ENCODE results near the gene RPL32.
"Not testable (repeated sequence)": the region's sequence is repeated elsewhere in the genome, so short reads cannot be mapped to it uniquely, and the experiment has no call there.

The RPL32 gene

DNA sequence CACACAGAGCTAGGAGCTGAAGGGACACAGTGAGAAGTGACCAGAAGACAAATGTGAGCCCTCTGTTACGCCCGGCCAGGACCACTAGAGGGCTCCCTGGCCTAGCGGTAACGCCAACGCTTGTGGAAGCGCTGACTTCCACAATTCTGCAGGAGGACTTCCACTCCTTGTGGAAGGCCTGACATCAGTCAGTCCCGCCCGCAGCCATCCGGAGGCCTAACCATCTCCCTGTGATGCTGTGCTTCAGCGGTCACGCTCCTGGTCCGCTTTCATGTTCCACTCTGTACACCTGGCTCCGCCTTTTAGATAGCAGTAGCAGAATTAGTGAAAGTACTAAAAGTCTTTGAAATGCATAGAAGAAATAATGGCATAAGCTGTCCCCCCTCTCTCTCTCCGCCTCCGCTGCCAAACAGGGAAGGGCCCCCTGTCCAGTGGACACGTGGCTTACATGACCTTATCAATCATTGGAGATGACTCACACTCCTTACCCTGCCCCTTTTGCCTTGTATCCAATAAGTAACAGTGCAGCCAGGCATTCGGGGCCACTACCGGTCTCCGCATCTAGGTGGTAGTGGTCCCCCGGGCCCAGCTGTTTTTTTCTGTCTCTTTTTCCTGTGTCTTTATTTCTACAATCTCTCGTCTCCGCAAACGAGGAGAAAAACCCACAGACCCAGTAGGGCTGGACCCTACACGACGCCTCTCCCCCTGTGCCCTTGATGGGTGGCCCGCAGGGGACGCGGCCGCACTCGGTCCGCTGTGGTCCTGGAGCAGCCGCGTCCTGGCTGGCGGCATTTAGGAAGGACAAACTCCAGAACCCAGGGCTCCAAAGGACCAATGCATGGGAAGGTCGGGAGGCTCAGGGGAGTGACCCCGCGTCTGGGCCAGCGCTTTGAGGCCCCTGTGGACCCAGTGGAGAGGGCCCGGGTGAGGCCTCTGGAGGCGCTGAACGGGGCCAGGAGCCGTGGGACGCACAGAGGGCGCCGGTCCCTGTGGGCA, 27.0 kb upstream of the RPL32 start:
- DNase-seq = peak; percentile 25 to 83

DNA sequence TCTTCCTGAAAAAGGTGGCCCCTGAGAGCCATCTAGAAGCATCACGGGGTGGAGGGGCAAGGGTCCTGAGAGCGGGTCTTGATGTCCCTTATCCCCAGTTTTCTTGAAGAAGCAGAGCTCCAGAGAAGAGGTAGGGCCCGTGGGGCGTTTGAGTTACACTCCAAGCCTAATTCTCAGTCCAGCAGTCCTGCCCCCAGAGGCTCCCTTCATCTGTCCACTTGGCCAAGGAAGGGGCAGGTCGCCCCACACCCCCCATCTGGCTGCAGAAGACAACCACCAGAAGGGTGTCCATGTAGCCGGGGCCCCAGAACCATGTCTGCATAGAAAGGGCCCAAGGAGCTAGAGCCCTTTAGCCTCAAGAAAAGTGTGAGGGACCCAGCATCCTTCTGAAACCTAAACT, 25.5 kb upstream of the RPL32 start:
- no peak for DNase-seq

DNA sequence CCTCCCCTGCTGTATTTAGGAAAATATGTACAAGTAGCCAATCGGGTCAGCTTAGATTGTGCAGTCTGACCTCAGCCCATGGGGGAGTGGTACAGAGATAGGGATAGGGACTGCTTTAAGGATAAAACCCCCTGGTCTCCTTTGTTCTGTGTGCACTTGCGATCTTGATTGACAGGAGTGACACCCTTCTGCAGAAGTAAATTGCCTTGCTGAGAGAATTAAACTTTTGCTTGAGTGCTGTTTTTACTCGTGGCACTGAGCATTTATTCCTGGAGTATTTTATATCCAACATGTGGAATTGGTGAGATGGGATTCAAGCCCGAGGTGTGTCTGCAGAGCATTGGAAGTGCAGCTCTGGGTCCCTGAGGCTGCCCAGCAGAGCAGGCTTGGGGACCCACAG, 23.9 kb upstream of the RPL32 start:
- DNase-seq = no peak

DNA sequence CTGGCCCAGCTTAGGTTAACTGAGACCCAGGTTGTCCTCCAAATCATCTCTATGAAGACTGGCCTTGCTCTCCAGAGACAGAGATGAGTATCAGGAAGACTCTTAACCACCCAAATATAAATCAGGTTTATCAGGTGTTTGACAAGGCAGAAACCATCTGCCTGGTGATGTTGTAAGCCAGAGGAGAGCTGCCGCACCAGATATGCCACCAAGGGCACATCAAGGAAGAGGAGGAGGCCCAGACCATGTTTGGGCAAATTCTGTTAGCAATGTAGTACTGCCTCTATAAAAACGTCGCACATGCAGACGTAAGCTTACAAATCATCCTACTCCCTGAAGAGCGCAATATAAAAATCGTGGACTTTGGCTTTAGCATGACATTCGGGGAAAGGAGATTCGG, 21.0 kb upstream of the RPL32 start:
- no peak for DNase-seq

DNA sequence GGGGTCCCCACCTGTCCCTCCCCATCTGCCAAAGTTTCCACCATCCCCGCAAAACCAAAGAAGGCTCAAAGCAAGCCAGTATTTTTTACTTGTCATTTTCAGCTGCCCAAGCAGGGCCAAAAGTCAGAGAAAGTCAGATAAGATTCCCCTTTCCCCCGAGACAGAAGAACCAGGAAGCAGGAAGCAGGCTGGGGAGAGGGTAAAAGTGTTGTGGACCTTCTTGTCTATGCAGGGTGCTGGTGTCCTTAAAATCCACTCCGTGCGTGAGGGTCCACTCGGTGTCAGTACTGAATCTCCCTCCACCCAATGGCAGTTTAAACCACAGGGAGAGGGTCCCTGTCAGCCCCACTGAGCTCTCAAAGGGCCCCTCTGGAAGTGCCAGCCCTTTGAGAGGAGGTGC, 20.2 kb upstream of the RPL32 start:
- DNase-seq = no peak

DNA sequence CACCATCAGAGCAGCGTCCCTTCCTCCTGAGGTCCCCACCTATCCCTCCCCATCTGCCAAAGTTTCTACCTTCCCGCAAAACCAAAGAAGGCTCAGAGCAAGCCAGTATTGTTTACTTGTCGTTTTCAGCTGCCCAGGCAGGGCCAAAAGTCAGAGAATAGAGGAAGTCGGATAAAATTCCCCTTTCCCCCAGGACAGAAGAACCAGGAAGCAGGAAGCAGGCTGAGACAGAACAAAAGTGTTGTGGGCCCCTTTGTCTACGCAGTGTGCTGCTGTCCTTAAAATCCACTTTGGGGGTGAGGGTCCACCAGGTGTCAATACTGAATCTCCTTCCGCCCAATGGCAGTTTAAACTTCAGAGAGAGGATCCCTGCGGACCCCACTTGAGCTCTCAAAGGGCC, 18.5 kb upstream of the RPL32 start:
- no peak for DNase-seq

DNA sequence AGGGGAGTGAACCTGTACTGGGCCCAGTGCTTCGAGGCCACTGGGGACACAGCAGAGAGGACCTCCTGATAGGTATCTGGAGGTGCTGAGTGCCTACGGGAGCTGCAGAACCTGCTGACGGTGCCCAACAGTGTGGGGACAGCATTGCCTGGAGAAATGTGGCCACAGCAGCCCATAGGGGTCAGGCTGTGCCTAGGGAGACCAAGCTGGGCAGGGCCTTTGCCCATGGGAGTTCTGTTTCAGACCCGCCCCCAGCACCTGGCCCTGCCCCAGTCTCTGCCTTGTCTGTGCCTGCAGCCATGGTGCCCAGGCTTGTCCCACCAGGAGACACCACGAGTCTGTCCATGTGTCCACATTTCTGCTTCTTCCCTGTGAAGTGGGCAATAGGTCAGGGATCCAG, 15.3 kb upstream of the RPL32 start:
- no peak for DNase-seq

DNA sequence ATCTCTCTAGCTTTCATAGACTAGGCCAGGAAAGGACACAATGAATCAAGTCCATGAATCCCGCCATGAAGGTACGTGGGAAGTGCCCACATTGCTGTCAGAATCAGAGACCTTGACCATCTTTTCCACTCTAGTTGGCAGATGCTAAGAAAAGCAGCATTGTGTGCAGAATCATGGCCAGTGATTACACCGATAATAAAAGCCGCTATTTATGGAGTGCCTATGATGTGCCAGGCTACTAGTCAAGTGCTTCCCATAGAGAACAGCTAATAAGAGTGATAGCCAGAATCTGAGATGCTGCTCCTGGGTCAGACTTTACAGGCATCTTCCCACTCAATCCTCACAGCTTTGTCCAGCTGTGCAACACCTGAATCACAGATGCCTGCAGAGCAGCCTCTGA, 13.2 kb upstream of the RPL32 start:
- no peak for DNase-seq

DNA sequence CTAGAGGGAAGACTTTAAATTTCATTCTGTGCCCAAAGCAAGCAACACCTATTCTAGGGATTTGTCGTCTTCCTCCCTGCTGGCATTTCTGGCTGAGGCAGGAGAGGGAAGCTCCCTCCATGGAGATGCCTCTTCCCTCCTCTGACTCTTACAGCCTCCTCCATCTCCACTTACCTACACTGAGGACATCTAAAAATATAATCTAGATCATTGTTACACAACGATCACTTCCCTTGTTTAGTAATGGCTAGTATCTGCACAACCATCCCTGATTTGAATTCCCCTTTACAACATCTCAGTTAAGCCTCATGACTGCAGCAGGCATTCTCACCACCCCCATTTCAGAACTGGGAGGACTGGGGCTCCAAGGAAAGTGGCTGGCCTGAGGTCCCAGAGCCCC, 12.5 kb upstream of the RPL32 start:
- not testable (repeated sequence) for DNase-seq

DNA sequence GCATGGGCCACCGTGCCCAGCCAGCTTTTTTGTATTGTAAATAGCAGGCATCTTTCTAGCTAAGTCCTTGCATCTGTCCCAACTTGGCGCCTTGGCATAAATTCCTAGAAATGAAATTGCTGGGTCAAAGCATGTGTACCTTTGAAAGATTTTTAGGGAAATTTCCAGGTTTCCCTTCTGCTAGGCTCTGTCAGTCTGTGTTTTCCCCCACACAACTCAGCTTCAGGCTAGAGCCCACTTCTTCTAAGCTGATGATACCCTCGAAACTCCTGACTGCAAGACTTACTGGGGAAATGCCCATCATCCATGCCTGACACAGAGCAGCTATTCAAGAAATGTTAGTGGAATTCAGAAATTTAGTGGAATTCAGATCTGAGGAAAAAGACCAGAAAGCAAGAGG, 10.8 kb upstream of the RPL32 start:
- no peak for DNase-seq

DNA sequence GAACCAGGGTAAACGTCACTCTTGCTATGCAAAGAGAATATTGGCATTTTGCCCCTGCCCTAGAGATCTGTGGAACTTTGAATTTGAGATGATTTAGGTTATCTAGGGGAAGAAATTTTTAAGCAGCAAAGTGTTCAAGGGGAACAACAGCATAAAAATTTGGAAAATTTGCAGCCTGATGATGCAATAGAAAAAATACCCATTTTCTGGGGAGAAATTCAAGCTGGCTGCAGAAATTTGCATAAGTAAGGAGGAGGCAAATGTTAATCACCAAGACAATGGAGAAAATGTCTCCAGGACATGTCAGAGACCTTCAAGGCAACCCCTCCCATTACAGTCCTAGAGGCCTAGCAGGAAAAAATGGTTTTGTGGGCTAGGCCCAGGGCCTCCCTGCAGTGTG, 4.4 kb upstream of the RPL32 start:
- no peak for DNase-seq

DNA sequence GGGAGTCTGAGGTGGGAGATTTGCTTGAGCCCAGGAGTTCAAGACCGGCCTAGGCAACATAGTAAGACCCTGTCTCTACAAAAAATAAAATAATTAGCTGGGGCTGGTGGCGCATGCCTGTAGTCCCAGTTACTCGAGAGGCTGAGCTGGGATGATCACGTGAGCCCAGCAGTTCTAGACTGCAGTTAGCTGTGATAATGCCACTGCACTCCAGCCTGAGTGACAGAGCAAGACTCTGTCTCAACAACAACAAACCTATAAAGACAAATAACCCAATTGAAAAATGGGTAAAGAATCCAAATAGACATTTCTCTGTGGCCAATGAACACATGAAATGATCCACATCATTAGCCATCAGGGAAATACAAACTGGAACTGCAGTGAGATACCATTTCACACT, 1.1 kb upstream of the RPL32 start:
- no peak for DNase-seq

DNA sequence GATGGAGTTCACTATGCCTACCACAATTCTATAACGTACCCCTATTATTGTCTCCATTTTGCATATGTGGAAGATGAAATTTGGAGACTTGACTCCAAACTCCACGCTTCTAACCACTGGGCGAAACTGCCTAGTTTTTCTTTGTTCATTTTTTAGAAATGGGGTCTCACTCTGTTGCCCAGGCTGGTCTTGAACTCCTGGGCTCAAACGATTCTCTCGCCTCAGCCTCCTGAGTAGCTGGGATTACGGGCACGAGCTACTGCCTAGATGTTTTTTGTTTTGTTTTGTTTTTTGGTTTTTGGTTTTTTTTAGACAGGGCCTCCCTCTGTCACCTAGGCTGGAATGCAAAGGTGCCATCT, 584 bp upstream of the RPL32 start:
- DNase-seq = no peak

DNA sequence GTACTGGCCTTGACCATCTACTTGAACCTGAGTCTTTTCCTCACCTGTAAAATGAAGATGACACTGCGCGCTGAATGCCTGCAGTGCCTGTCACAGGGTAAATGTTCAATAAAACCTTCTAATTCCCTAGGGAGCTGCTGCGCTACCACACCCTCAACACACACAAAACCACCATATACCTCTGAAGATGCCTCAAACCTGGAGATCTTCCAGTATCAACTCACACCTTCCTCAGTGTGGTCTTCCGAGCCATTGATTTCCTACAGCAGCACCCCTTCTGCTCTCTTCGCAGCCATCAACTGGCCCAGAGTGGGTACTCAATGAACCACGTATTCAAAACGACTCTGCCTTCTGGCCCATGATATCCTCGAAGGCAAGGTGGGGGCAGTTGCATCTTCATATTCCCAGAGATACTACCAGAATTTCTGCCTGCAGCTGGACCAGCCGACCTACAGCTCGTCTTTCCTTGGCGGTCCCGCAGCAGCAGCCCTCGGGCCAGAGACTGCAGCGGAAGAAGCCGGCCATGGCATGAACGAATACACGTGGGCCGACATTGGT, 695 bp downstream of the RPL32 start:
- DNase-seq = no peak

DNA sequence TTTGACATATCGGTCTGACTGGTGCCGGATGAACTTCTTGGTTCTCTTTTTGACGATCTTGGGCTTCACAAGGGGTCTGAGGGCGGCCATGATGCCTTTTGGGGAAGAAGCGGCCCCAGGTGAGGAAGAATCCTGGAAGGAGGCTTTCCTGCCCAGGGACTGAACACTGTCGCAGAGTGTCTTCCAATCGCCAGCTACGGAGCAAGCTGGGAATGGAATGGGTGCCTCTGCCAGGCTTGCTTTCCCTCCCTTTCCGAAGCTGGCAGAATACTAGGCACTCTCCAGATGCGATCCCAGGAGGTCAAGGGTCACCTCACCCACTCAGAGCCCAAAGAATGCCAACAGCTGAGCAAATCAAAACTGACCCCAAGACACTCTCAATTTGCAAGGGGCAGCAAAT, 1.2 kb downstream of the RPL32 start:
- DNase-seq = not testable (repeated sequence)

DNA sequence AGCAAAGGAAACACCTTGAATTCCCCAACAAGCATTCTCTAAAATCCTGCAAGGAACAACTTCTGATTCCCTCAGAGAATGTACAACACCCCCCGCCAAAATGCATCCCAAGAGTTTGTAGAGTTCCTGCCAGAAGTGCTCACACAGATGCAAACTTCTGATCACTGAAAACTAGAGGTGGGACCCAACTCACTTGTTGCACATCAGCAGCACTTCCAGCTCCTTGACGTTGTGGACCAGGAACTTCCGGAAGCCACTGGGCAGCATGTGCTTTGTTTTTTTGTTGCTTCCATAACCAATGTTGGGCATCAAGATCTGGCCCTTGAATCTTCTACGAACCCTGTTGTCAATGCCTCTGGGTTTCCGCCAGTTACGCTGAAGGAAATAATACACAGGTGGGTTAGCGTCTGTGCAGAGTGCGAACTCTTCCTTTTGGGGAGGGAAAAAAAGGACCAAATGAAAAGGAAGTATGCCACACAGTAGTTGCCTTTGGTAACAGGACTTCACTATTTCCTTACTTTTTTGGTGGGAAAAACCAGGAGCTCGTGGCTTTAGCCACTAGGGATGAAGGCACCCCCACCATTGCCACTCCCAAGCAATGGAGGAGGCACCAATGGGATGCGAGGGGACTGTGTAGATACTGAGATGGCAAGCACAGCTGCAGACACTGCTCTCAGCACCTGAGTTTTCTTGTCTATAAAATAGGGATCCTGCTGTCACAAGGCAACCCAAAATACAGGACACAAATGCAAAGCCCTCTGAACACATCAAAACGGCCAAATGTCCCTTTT, 2.0 kb downstream of the RPL32 start:
- no peak for DNase-seq

DNA sequence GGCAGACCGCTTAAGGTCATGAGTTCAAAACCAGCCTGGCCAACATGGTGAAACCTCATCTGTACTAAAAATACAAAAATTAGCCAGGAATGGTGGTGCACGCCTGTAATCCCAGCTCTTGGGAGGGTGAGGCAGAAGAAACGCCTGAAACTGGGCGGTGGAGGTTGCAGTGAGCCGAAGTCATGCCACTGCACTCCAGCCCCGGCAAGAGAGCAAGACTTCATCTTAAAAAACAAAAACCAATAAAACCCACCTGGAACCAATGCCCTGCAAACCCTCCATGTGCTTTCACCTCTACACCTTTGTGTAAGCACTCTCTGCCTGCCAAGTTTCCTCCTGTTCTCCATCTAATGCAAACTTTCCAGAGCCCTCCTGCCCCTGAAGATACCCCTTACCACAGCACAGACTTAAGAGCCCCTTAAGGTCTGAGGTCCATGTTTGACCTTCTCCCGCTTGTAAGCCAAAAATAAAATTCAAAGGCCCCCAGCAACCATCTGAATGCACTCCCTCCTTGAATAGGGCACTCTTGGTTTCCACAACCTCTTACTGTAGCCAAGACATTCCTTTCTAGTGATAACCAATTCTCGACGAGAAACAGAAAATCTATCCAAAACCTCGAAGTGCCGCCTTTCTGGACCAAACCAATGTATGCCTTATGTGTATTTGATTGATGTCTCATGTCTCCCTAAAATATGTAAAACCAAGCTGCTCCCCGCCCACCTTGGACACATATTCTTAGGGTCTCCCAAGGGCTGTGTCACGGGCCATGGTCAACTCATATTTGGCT, 3.0 kb downstream of the RPL32 start:
- DNase-seq = no peak

DNA sequence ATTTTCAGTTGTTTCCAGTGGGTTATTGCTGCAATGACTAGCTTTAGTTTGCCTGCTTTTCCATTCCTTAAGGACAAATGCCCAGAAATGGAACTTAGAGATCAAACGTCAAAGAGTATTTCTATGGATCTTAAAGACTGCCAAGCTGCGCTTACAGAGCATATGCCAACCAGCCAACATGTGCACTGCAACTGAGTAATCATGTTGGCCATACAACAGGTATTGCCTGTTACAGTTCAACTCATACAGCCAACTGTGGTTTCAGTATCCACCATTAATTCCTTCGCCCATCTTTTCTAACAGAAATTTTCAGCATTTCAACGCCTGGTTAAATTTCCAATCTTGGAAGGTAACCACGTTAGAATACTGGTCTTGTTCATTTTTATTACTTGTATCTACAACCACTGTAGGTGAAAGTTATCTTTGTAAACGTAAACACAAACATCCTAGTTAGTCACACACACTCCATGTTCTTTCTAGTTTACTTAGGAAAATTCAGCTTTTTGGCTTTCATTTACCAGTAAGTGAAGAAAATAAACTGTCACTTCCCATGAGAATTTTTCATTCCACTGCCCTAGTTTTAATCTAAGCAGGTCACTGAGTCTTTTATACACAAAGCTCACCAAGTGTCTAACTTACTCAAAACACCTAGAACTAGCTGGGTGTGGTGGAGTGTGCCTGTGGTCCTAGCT, 3.9 kb downstream of the RPL32 start:
- DNase-seq = no peak

DNA sequence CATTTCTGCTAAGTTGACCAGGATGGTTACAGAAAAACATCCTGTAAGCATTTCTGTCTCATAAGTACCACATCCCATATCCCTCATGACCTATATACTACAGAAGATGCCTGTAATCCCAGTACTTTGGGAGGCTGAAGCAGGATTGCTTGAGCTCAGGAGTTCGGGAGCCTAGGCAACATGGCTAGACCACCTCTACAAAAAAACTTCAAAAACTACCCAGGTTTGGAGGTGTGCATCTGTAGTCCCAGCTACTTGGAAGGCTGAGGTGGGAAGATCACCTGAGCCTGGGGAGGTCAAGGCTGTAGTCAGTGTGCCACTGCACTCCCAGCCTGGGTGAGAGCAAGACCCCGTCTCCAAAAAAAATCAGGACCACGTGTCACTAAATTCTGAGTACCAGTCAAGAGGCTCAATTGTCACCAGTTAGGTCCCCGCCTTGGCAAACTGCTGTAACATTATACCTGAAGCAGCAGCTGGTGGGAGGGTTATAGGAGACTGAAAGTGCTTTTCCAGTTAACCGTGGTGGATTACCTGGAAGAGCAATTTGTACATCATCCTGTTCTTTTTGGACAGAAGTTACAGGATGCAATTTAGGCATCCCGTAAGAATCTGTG, 6.2 kb downstream of the RPL32 start:
- no peak for DNase-seq

DNA sequence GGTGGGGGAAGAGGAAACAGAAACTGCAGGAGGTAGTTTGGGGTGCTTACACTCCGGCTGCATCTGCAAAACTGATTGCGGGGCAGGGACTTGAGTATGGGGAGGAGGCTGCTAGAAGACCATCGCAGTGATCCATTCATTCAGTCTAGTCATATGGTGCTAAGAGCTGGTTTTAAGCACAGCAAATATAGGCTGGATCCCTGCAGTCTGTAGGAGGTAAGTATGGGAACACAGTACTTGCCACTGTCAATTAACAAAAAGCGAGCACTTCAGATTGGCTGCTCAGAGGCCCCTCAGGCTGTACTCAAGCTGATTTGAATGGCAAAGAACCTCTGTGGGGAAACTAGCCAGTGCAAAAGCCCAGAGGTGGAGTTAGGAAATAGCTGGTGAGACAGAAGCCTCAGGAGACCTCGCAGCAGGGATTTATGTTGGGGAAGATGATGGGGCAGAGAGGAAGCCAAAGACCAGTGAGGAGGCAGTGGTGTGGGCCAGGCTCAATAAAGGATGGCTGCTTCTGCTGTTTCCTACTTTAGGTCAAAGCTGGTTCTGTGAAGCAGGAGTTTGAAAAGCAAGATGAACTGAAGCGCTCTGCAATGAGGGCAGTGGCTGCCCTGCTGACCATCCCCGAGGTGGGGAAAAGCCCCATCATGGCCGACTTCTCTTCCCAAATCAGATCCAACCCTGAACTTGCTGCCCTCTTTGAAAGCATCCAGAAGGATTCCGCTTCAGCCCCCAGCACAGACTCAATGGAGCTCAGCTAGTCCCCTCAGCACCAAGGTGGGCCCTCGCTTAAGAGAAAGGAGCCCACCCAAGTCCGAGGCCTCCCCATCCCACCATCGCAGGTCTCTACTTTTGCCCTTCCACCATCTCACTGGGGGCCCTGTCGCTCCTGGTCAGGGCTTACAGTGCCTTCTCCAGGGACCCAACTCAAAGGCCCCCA, 7.9 kb downstream of the RPL32 start:
- no peak for DNase-seq
